SK-N-SH treated with all-trans-retinoic acid at 6 μM for 48 hours (cell line): ENCODE results near the gene PIGX.

Source experiments
- ATAC-seq: fragments of 200-7000 bp; cut with Tn5 transposase; 3 replicates; pipeline ENCODE4 v1.9.1; 2020; ENCODE audit warnings: mild to moderate bottlenecking, moderate library complexity
- ARNTL ChIP-seq: fragments of 450-650 bp; formaldehyde crosslinking; IDR thresholded peaks from 2 replicates; pipeline ENCODE4 v1.5.0; 2020; ENCODE audit warnings: low read depth, mild to moderate bottlenecking, moderate library complexity, borderline replicate concordance
- BACH2 ChIP-seq: fragments of 250-450 bp; sonication (Bioruptor Pico); IDR thresholded peaks from 2 replicates; pipeline ENCODE4 v1.9.0; 2021; ENCODE audit warnings: mild to moderate bottlenecking, borderline replicate concordance
- CSDC2 ChIP-seq: fragments of 250-450 bp; sonication (Bioruptor Pico); IDR thresholded peaks from 2 replicates; pipeline ENCODE4 v1.5.0; 2020; ENCODE audit warnings: mild to moderate bottlenecking, moderate library complexity
- ESRRG ChIP-seq: fragments of 250-450 bp; sonication (Bioruptor Pico); IDR thresholded peaks from 2 replicates; pipeline ENCODE4 v1.6.1; 2021; ENCODE audit warnings: mild to moderate bottlenecking
- GLIS3 ChIP-seq: fragments of 250-450 bp; sonication (Bioruptor Pico); IDR thresholded peaks from 2 replicates; pipeline ENCODE4 v1.5.0; 2020; ENCODE audit warnings: mild to moderate bottlenecking, moderate library complexity
- ISL1 ChIP-seq: fragments of 250-450 bp; sonication (Bioruptor Pico); IDR thresholded peaks from 2 replicates; pipeline ENCODE4 v2.1.2; 2022; ENCODE audit warnings: mild to moderate bottlenecking, moderate library complexity
- OSR1 ChIP-seq: fragments of 250-450 bp; sonication (Bioruptor Pico); IDR thresholded peaks from 2 replicates; pipeline ENCODE4 v1.8.0; 2022; ENCODE audit warnings: moderate library complexity, mild to moderate bottlenecking, inconsistent platforms
- PPARA ChIP-seq: fragments of 250-450 bp; sonication (Bioruptor Pico); IDR thresholded peaks from 2 replicates; pipeline ENCODE4 v1.5.0; 2020; ENCODE audit warnings: mild to moderate bottlenecking, borderline replicate concordance
- RARB ChIP-seq: fragments of 250-450 bp; sonication (Bioruptor Pico); IDR thresholded peaks from 2 replicates; pipeline ENCODE4 v1.8.0; 2021; ENCODE audit warnings: mild to moderate bottlenecking, moderate library complexity
- SNAI2 ChIP-seq: fragments of 250-450 bp; sonication (Bioruptor Pico); IDR thresholded peaks from 2 replicates; pipeline ENCODE4 v1.5.0; 2020; ENCODE audit warnings: mild to moderate bottlenecking, moderate library complexity
- TCF4 ChIP-seq: fragments of 250-450 bp; sonication (Bioruptor Pico); IDR thresholded peaks from 2 replicates; pipeline ENCODE4 v1.8.0; 2021; ENCODE audit warnings: mild to moderate bottlenecking, moderate library complexity, borderline replicate concordance
- TOX ChIP-seq: fragments of 250-450 bp; sonication (Bioruptor Pico); IDR thresholded peaks from 2 replicates; pipeline ENCODE4 v1.8.0; 2021; ENCODE audit warnings: mild to moderate bottlenecking, moderate library complexity, borderline replicate concordance
- ZC3H10 ChIP-seq: fragments of 250-450 bp; sonication (Bioruptor Pico); IDR thresholded peaks from 2 replicates; pipeline ENCODE4 v1.5.1; 2021; ENCODE audit warnings: mild to moderate bottlenecking, moderate library complexity
- ZFP30 ChIP-seq: fragments of 450-650 bp; formaldehyde crosslinking; IDR thresholded peaks from 2 replicates; pipeline ENCODE4 v1.5.0; 2022; ENCODE audit warnings: mild to moderate bottlenecking, moderate library complexity
- ZNF565 ChIP-seq: fragments of 450-650 bp; formaldehyde crosslinking; conservative IDR thresholded peaks from 2 replicates; pipeline ENCODE4 v1.5.0; 2020; ENCODE audit warnings: low read depth, mild to moderate bottlenecking, moderate library complexity
- ZNF70 ChIP-seq: fragments of 450-650 bp; formaldehyde crosslinking; IDR thresholded peaks from 2 replicates; pipeline ENCODE4 v1.5.0; 2020; ENCODE audit warnings: mild to moderate bottlenecking, moderate library complexity
- ZNF8 ChIP-seq: fragments of 450-650 bp; formaldehyde crosslinking; IDR thresholded peaks from 2 replicates; pipeline ENCODE4 v1.5.0; 2020; ENCODE audit warnings: mild to moderate bottlenecking, moderate library complexity
- TF ChIP-seq, protein P1 (sequence below): fragments of 250-450 bp; sonication (Bioruptor Pico); IDR thresholded peaks from 2 replicates; pipeline ENCODE4 v1.5.1; 2020; ENCODE audit warnings: low read depth, mild to moderate bottlenecking, moderate library complexity
- TF ChIP-seq, protein P2 (sequence below): fragments of 250-450 bp; sonication (Bioruptor Pico); IDR thresholded peaks from 2 replicates; pipeline ENCODE4 v1.8.0; 2020; ENCODE audit warnings: mild to moderate bottlenecking, moderate library complexity, borderline replicate concordance
- TF ChIP-seq, protein P3 (sequence below): fragments of 250-450 bp; sonication (Bioruptor Pico); IDR thresholded peaks from 2 replicates; pipeline ENCODE4 v1.8.0; 2021; ENCODE audit warnings: low read depth, mild to moderate bottlenecking, moderate library complexity, borderline replicate concordance
- TF ChIP-seq, protein P4 (sequence below): fragments of 250-450 bp; sonication (Bioruptor Pico); IDR thresholded peaks from 2 replicates; pipeline ENCODE4 v1.5.1; 2021; ENCODE audit warnings: mild to moderate bottlenecking, moderate library complexity

Gene PIGX

GRCh38 chr3:196694941-196695848 lies 17.0 kb upstream of the PIGX start (continued):
- TF ChIP-seq, protein P1, sequence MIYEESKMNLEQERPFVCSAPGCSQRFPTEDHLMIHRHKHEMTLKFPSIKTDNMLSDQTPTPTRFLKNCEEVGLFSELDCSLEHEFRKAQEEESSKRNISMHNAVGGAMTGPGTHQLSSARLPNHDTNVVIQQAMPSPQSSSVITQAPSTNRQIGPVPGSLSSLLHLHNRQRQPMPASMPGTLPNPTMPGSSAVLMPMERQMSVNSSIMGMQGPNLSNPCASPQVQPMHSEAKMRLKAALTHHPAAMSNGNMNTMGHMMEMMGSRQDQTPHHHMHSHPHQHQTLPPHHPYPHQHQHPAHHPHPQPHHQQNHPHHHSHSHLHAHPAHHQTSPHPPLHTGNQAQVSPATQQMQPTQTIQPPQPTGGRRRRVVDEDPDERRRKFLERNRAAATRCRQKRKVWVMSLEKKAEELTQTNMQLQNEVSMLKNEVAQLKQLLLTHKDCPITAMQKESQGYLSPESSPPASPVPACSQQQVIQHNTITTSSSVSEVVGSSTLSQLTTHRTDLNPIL (CRISPR knock-in tag): no peak
- no peak for TF ChIP-seq GLIS3
- no peak for TF ChIP-seq ISL1 (CRISPR knock-in tag)
- TF ChIP-seq, protein P2, sequence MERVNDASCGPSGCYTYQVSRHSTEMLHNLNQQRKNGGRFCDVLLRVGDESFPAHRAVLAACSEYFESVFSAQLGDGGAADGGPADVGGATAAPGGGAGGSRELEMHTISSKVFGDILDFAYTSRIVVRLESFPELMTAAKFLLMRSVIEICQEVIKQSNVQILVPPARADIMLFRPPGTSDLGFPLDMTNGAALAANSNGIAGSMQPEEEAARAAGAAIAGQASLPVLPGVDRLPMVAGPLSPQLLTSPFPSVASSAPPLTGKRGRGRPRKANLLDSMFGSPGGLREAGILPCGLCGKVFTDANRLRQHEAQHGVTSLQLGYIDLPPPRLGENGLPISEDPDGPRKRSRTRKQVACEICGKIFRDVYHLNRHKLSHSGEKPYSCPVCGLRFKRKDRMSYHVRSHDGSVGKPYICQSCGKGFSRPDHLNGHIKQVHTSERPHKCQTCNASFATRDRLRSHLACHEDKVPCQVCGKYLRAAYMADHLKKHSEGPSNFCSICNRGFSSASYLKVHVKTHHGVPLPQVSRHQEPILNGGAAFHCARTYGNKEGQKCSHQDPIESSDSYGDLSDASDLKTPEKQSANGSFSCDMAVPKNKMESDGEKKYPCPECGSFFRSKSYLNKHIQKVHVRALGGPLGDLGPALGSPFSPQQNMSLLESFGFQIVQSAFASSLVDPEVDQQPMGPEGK (CRISPR knock-in tag): no peak
- no peak for TF ChIP-seq ZC3H10 (CRISPR knock-in tag)
- no peak for TF ChIP-seq RARB (CRISPR knock-in tag)
- TF ChIP-seq, all 23 proteins: peak for 0

DNA sequence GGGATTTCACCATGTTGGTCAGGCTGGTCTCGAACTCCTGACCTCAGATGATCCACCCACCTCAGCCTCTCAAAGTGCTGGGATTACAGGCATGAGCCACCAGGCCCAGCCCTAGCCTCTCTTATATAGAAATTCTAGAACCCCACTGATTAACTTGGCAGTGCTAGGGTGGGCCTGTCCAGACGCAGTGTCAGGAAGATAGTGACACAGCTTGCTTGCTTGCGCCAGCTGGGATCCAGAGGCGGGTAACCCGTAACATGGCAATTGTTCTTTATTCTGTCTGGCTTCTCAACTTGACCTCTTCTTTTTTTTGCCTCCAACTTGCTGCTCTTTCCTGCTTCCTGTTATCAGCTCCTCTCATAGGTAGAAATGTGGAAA lies 16.3 kb upstream of the PIGX start:
- ATAC-seq: no peak
- TF ChIP-seq ZNF70 (CRISPR knock-in tag) (no peak), ESRRG (CRISPR knock-in tag) (no peak), ZNF8 (CRISPR knock-in tag) (no peak), OSR1 (CRISPR knock-in tag) (no peak), CSDC2 (CRISPR knock-in tag) (no peak), TOX (CRISPR knock-in tag) (no peak), TCF4 (CRISPR knock-in tag) (no peak), ZFP30 (CRISPR knock-in tag) (no peak), RARB (CRISPR knock-in tag) (no peak), ARNTL (CRISPR knock-in tag) (no peak)
- TF ChIP-seq, protein P3, sequence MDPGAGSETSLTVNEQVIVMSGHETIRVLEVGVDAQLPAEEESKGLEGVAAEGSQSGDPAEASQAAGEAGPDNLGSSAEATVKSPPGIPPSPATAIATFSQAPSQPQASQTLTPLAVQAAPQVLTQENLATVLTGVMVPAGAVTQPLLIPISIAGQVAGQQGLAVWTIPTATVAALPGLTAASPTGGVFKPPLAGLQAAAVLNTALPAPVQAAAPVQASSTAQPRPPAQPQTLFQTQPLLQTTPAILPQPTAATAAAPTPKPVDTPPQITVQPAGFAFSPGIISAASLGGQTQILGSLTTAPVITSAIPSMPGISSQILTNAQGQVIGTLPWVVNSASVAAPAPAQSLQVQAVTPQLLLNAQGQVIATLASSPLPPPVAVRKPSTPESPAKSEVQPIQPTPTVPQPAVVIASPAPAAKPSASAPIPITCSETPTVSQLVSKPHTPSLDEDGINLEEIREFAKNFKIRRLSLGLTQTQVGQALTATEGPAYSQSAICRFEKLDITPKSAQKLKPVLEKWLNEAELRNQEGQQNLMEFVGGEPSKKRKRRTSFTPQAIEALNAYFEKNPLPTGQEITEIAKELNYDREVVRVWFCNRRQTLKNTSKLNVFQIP (CRISPR knock-in tag): no peak

DNA sequence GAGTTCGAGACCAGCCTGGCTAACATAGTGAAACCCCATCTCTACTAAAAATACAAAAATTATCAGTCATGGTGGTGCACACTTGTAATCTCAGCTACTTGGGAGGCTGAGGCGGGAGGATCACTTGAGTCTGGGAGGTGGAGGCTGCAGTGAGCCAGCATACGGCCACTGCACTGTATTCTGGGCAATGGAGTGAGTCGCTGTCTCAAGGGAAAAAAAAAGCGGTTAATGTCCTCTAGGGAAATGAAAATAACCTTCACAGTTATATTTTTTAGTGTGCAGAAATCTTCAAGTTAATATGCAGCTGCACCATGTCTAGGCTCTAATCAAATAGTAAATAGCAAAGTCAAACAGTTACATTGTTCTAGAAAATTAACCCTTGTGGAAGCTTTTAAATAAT lies 14.9 kb upstream of the PIGX start:
- ATAC-seq: no peak
- no peak for TF ChIP-seq ZNF565
- no peak for TF ChIP-seq GLIS3
- no peak for TF ChIP-seq BACH2 (CRISPR knock-in tag)
- TF ChIP-seq, protein P4, sequence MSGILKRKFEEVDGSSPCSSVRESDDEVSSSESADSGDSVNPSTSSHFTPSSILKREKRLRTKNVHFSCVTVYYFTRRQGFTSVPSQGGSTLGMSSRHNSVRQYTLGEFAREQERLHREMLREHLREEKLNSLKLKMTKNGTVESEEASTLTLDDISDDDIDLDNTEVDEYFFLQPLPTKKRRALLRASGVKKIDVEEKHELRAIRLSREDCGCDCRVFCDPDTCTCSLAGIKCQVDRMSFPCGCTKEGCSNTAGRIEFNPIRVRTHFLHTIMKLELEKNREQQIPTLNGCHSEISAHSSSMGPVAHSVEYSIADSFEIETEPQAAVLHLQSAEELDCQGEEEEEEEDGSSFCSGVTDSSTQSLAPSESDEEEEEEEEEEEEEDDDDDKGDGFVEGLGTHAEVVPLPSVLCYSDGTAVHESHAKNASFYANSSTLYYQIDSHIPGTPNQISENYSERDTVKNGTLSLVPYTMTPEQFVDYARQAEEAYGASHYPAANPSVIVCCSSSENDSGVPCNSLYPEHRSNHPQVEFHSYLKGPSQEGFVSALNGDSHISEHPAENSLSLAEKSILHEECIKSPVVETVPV (CRISPR knock-in tag): no peak
- TF ChIP-seq PPARA (CRISPR knock-in tag): no peak
- no peak for TF ChIP-seq ZFP30 (CRISPR knock-in tag)
- TF ChIP-seq ZNF8 (CRISPR knock-in tag): no peak
- TF ChIP-seq TCF4 (CRISPR knock-in tag): no peak

DNA sequence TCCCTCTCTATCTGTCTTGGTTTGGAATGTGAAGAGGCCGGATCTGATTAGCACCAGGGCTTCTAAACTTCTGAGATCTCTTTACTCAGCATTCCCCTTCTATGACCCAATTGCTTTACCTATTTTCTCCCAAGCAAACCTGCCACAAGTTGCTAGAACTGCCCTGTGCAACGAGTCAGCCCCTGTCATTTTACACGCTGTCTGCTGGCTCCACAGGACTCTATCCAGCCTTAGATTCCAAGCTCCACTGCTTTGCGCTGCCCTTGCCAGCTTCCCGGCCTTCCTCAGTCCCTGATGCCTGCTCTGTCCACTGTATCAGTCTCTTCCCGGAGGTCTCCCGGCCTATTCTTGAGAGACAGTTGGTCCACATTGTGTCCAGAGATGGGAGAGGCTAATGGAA lies 12.4 kb upstream of the PIGX start:
- no peak for ATAC-seq
- TF ChIP-seq ARNTL (CRISPR knock-in tag) (no peak), ESRRG (CRISPR knock-in tag) (no peak), SNAI2 (no peak), OSR1 (CRISPR knock-in tag) (no peak), ZFP30 (CRISPR knock-in tag) (no peak), BACH2 (CRISPR knock-in tag) (no peak), GLIS3 (no peak), ZC3H10 (CRISPR knock-in tag) (no peak), ISL1 (CRISPR knock-in tag) (no peak), TCF4 (CRISPR knock-in tag) (no peak), TOX (CRISPR knock-in tag) (no peak), ZNF70 (CRISPR knock-in tag) (no peak), CSDC2 (CRISPR knock-in tag) (no peak)
- TF ChIP-seq, protein P4 (CRISPR knock-in tag): no peak
- TF ChIP-seq, protein P2 (CRISPR knock-in tag): no peak
- TF ChIP-seq, protein P3 (CRISPR knock-in tag): no peak
